Hepatocyte (in vitro differentiated cells): ENCODE measurements around the gene ANKRD17.

ENCODE experiments used
- EZH2 ChIP-seq: fragments of 200-600 bp; sonication (generic); IDR thresholded peaks from 2 replicates; pipeline ENCODE4 v1.6.1; 2016; ENCODE audit warnings: antibody characterized with exemption, mild to moderate bottlenecking, borderline replicate concordance
- EZH2phosphoT487 ChIP-seq: fragments of 200-600 bp; sonication (generic); IDR thresholded peaks from one replicate; pipeline ENCODE4 v1.6.1; 2018; ENCODE audit warnings: antibody characterized with exemption, mild to moderate bottlenecking, low read depth, moderate library complexity; ENCODE audit not compliant: unreplicated experiment, severe bottlenecking
- TF ChIP-seq, protein P1 (sequence below): fragments of 200-600 bp; sonication (generic); IDR thresholded peaks from 2 replicates; pipeline ENCODE4 v1.5.1; 2016; ENCODE audit warnings: antibody characterized with exemption, mild to moderate bottlenecking; ENCODE audit not compliant: poor library complexity

GRCh38 chr4:73224886-73225285 lies 33.7 kb downstream of the ANKRD17 start:
- TF ChIP-seq EZH2phosphoT487, result no peak
- TF ChIP-seq, protein P1, sequence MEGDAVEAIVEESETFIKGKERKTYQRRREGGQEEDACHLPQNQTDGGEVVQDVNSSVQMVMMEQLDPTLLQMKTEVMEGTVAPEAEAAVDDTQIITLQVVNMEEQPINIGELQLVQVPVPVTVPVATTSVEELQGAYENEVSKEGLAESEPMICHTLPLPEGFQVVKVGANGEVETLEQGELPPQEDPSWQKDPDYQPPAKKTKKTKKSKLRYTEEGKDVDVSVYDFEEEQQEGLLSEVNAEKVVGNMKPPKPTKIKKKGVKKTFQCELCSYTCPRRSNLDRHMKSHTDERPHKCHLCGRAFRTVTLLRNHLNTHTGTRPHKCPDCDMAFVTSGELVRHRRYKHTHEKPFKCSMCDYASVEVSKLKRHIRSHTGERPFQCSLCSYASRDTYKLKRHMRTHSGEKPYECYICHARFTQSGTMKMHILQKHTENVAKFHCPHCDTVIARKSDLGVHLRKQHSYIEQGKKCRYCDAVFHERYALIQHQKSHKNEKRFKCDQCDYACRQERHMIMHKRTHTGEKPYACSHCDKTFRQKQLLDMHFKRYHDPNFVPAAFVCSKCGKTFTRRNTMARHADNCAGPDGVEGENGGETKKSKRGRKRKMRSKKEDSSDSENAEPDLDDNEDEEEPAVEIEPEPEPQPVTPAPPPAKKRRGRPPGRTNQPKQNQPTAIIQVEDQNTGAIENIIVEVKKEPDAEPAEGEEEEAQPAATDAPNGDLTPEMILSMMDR, result no peak
- TF ChIP-seq EZH2, result no peak
